IPS DF 4.7 (cell line): ENCODE measurements around the gene ZNF622.
A peak's percentile ranks its signal among the peaks of the same experiment; 100 is the strongest.

ENCODE experiments used
- DNase-seq: peaks from one replicate; pipeline ENCODE4 v3.0.0-alpha.2; 2013; ENCODE audit warnings: low spot score; ENCODE audit errors: extremely low read depth

ZNF622 gene, protein sequence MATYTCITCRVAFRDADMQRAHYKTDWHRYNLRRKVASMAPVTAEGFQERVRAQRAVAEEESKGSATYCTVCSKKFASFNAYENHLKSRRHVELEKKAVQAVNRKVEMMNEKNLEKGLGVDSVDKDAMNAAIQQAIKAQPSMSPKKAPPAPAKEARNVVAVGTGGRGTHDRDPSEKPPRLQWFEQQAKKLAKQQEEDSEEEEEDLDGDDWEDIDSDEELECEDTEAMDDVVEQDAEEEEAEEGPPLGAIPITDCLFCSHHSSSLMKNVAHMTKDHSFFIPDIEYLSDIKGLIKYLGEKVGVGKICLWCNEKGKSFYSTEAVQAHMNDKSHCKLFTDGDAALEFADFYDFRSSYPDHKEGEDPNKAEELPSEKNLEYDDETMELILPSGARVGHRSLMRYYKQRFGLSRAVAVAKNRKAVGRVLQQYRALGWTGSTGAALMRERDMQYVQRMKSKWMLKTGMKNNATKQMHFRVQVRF

DNA sequence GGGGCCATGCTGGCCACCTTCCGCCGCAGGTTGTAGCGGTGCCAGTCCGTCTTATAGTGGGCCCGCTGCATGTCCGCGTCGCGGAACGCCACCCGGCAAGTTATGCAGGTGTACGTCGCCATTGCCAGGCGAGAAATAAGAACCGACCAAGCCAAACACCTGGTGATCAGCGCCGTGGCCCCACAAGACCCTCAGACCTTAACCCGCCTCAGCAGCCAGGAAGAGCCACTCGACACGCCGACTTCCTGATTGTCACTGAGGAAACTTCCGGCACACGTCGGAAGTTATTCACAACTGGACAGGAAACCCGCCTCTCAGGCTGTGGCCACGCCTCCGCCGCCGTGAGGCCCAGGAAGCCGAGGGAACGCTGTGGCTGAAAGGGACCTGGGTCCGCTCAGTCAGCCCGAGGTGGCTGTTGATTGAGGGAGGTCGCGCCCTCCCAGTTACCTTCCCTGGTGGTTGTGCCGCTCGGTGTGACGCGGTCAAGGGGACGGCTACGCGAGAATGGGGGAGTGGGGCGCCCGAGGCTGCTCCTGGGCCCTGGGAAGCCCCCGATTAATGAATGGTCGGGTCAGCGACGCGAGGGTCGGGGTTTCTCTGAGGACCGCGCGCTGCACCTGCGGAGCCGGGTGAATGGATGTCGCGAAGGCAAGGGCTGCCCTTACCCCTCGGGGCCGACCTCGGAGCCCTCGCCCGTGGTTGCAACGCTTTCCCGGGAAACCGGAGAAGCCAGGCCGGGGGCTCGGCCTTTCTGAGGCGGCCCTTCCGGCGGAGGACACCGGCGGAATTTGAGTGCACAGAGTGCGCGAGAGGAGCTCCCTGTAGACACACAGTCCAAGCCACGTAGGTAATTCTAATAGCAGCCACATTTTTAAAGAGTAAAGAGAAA, at the start of gene ZNF622:
Gene ZNF622 (minus strand): TSS at position 257 of the 889 bp plus-strand sequence. CDS start 135 bp downstream, at position 122.
- DNase-seq = peak; percentile 81

DNA sequence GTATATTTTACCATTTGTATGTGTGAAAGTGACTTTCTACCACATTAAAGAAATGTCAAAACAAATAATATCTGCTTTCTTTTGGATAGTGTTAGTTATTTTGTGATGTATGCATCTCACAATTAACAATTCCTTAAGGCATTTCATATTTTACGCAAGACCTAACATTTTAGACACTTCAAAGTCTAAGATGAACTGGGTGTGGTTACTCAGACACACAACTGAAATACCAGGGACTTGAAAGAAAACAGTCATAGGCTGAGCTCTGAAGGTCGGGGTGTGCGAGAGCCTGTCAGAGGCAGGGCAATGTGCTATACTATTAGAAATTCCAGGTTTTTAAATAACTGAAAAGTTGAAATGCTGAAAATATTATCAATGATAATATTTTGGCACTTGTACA, 44.5 kb upstream of the ZNF622 start:
- no peak for DNase-seq

DNA sequence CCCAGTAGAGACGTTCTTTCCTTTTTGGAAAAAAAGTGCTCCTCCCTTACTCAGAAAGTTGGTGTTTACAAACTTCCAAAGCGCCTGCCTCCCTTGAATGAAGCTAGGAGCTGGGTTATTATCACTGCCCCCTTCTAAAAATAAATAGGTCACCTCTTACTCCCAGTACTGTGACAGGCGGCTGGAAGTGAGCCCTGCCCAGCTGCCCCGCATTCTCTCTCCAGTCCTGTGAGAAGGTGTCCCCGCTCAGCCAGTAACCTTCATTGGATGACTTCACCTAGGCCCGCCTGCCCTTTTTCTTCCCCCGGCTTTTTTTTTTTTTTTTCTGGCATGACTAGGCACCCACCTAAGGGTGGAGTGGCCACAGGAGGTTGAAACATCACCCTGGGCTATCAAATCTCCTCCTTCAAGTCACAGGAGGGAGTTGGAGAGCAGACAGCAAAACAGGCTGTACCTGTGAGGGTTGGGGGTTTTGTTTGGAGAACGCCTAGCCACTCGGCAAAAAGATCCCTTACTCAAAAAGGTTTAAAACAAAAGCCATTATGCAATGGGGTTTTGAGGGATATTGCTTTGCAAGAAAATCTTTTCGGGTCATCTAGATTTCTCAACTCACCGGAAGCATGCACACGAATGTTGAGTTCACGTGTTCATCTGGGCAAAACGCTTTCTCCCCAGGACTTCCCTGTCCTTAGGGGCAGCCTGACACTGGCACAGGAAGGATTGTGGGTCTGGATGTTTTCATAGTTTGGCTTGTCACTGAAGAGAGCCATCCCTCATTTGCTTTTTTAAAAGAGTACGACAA, 43.3 kb upstream of the ZNF622 start:
- DNase-seq = no peak

DNA sequence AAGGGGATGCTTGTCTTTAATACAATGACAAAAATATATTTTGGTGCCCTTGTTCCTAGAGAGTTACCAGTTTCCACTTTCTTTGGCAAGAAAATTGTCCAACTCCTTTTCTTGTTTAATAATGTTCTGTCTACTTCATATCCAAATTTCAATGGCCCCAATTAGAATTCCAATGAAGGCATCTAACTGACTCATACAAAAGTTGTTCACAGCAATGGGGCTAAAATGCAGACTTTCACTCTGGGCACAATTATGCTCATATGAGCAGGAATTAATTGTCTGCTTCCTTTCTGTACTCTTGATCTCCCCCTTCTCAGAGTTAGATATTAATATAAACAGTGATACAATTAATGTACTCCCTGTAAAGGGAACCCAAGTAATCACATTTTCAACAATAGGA, 42.1 kb upstream of the ZNF622 start:
- DNase-seq = no peak

DNA sequence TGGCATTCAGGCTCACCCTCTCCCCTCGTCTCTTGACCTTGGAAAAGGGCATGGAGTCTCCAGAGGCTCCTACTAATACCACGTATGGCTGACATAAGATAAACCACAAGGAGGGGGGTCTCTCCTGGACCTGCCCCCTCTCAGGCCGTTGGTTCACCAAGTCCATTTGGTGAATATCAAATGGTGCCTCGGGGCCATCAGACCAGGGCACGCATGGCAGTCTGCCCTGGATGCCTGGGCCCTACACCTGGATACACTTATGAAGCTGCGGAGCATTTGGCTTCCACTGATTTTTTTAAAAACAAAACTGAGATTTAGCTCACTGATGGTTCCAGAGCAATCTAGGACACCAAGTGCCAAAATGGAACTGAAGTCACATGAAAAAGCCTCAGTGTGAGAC, 40.3 kb upstream of the ZNF622 start:
- DNase-seq = no peak

DNA sequence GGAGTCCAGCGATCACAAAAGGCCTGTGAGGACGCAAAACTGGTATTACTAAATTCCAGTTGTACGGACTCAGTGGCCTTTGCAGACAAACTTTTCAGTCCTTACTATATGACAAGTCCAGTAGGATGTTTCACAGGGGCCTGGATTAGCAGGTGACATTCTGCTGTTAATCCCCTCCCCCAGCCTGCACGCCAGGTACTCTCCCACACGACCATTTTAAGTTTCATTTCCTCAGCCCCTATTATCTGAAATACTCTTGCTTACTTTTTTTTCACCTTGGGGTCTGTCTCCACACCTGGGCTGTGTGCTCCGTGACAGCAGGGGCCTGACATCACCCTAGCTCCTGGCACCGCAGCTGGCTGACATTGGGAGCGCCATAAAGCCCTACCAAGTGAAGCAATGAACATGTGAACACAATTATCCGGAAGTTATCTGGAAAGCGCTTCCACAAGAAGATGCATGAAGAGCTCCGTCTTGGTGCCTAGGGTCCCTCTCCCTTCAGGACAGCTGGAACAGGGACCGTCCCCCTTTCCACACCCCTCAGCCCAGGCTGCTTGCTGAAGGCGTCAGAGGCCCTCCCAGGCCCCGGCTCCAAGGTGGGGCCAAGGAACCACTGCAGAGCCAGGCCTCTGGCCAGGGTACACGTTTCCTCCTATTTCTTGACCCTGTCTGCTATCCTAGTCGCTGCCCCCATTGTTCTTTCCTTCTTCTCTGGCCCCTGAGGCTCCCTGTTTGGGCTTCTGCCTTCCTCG, 39.7 kb upstream of the ZNF622 start:
- no peak for DNase-seq

DNA sequence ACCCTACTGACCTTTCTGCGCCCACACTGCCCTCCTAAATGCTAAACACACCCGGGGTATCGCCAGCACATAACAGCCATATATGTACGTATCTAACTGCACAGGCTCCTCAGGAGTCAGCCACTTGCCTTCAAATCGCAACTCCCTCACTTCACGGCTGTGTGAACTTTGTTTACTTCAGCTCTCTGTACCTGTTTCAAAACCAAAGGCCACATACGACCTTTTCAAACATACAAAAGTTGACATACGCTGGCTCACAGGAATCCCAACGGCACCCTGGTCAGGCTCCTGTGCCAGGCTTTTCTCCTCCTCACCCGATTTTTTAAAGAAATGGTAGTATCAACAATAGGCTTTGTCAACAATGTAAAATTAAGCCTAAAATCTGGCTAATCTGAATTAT, 39.0 kb upstream of the ZNF622 start:
- no peak for DNase-seq

DNA sequence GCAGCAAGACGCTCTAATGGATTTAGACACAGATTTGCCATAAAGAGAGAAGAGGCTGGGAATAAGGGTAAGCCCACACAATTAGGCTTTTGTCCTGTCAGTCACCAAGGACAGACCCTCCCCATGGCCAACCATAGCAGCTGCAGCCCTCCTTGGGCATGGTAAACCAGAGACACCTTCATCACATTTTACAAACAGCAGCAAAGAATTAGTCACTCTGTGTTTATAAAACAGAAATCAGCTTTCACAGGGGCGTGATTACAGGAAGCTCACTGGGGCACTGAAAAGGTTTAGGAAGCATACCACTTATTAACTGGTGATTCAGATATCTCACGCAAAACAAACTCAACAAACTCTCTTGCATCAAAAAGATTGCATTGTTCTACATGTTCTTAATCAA, 37.3 kb upstream of the ZNF622 start:
- DNase-seq = no peak

DNA sequence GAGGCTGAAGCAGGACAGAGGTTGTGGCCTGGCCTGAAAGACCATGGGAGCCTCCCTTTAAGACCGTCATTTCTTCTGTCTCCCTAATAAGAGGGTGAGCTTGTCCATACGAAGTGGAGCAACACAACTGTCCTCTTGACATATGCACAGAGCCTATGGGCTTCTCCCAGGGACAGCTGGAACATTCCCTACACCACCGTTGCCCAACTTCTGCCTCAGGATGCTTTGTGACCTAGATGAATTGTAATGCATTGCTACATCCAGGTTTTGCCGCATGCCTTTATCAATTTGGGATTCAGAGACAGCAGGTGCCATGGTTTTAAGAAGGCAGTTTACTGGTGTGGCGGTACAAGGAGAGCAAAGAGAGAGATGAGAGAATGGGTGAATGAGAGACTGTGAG, 34.4 kb upstream of the ZNF622 start:
- no peak for DNase-seq

DNA sequence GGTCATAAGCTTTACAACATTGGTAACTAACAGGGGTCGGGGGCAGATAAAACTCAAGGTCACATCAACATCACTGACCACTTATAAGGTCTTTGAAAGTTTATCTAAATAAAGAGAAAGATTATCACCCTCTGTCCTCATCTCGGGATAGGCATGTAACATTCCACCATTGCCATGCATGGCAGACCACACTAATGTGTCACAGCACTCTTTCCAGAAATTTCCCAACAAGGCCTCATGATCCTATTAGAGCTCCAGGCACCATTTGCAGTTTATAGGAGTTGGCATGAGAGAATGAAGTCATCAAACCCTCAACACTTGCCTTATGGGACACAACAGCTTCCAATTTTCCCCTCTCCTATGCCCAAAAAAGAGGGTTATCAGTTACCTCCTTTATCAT, 31.9 kb upstream of the ZNF622 start:
- no peak for DNase-seq

DNA sequence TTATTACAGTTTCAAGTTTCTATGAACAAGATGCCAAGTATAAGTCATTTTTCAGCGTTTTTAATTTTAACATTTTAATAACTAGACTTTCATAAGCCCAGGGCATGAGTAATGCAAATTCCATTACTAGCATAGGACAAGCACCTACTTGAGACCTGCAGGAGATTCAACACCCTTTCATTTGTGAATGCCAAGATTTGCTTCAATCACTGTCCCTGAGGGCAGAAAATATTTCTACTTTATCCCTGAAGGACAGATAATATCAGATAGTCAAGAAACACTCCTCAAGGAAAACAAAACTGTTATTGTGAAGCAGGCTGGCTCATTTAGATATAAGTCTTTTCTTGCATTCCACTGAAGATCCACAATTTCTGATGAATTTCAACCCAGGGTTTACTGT, 27.7 kb upstream of the ZNF622 start:
- DNase-seq = no peak

DNA sequence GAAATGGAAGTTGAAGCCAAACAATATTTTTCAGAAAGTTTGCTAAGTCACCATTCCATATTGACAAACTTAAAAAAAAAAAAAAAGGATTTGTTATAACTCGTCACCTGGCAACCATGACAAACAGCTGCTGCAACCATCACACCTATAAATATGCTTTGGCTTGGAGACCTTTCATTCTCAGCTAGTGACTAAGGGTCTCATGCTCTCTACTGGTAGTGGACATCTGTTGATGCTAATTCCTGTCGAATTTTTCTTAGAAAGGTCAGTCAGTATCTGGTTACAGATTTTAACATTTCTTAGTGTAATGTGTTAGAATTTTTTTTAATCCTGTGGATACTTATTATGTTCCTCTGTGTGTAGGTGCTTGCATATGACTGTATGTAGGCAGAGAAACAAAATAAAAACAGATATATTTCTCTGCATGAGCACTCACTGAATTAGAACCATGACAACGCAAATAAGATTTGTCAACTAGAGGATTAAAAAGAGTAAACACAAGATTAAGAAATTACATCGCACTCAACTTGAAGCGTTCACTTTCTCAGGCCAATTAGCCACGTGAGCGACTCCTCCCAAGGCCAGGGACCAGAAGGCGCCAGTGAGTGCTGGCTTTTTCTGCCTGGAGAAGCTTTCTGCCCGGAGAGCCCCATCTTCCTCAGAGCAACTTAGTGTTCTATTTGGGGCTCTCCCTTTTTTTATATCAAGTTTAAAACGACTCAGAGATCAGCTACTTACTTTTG, 27.0 kb upstream of the ZNF622 start:
- no peak for DNase-seq

DNA sequence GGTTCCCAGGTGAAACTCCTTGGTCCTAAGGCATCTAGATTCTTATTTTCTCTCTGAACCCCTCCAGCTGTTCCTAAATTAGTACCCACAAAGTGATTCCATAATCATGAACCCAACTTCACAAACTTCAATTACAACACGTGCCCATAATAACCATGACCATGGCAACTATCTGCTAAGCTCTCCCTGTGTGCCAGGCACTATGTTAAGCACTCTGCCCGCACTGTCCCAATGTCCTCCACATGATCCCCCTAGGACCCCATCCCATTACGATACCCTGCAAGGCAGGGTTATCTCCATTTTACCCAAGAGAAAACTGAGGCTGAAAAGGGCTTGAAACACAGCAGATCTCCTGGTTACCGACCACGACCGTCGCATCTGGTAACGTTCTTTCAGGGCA, 25.3 kb upstream of the ZNF622 start:
- DNase-seq = no peak

DNA sequence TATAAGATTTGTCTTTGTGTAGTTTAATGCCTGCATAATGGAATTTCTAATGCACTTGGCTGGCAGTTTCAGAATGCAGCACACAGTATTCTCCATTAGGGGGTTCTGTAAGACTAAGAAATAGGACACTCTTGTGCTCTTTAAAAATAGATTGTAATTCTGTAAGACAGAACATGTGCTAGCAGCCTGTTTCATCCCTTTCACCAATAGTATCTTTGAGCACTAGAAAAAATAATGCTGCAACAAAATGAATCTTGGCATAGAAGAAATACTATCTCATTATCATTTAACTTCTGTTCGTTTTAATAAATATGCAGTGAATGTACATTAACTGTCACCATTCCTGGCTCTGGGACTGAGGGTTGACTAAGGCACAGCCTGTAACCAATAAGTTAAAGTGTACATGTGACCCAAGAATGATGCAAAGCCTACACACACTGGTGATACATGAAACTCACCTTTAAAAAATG, 23.8 kb upstream of the ZNF622 start:
- no peak for DNase-seq

DNA sequence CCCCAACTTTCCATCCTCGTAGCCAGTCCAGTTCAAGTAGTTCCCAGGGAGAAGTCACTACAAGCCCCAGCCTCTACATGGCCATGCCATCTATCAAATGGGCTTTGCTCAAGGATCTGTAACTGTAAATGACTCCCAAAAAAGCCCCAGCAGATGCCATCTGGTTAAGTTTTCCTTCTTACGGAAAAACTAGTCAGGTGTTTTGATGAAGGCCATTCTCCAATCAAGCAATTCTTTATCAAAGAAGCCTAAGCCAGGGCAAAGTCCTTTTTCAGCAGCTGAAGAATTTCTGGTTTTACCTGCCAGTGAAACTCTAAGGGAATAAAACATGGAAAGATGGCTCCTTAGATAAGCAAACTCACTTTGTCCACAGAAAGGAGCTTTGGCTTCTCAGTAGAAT, 21.9 kb upstream of the ZNF622 start:
- DNase-seq = no peak

DNA sequence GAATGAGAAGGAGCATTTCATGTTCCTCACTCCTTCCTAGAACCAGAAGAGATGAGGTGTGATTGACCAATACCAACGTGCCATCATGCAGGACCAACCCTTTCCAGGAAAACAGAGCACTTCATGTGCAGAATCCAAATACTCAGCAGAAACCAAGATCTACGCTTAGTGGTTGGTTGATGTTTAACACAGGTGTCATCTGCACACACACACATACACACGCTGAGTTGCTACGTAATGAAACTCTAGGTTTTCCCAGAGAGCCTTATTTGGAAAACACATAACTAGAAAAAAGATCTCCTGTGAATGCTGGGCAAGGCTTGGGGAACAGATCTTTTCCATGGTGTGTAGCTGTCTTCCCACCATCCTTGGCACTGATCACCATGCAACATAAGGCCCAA, 21.1 kb upstream of the ZNF622 start:
- no peak for DNase-seq

DNA sequence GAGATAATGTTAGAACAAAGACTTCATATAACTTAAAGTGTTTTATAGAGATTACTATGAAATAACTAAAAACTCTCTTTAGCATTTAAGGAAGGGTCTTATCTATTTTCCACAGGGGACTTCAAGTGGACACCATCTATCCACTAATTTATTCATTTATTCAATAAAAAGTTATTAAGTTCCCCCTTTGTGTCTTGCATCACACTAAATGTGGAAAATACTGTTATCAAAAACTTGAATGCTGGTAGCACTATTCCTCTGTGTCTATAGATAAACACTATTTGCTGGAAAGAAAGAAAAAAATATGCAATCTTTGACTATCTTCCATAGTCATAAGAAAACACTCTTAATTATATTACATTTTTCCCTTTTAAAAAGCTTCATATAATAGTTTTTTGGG, 20.1 kb upstream of the ZNF622 start:
- DNase-seq = no peak

DNA sequence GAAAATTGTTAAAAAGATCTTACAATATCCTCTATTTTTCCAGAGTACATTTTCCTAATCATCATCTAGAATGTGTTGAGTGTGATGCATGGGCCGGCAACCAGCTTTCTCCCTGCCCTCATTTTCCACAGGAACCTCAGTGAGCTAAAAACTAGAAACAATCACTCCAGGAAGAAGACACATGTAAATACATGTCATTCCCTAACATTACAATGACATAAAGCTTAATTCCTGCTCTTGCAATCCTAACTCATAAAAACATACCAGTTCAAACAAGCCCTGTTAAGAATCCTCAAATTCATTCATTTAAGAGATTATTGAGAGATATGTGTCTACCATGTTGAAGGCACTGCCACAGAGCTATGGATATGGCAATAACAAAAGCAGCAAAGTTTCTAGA, 18.5 kb upstream of the ZNF622 start:
- DNase-seq = no peak

DNA sequence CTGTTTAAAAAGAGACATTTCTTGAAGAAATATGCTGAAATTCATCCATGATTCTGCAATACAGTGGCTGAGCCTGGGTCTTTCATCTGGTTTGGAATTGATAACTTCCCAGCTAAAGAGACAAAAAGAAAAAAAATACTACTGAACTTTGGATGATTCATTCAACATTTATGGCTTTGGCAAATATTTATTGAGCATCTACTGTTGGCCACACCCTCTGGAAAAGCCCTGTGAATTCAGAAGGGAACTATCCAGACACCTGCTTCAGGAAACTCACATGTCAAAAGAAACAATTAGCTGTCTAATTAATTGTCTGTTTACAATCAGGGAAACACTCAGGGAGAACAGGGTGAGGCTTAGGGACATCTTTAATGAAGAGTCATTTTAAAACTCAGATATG, 17.8 kb upstream of the ZNF622 start:
- no peak for DNase-seq

DNA sequence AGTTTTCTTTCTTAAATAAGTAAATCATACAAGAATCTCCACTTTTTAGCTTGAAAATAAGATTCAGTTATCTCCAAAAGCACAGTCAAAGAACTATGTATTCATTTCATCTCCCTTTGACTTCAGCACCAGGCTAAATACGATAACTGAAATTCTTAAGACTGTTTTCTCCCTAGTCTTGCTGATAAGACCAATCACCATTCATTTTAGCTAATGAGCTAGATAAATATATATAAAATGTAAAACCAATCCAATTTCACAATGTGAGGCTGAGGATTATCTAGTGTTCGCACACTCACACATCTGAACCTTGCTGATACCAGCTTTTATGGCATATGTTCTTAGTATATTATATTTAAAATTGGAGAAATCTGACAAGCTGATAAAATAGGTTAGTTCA, 17.3 kb upstream of the ZNF622 start:
- DNase-seq = no peak
